KMS-11 (cell line): ENCODE results near the gene PTPRT.
A peak's percentile ranks its signal among the peaks of the same experiment; 100 is the strongest.
"Not testable (repeated sequence)": the region's sequence is repeated elsewhere in the genome, so short reads cannot be mapped to it uniquely, and the experiment has no call there.

ENCODE experiments used
- H2AFZ ChIP-seq: fragments of 200-600 bp; sonication (generic); 2 replicates; pipeline ENCODE4 v1.6.1; 2016; ENCODE audit warnings: antibody characterized with exemption, mixed run types, low read depth
- H3K27ac ChIP-seq: fragments of 200-600 bp; sonication (generic); 2 replicates; pipeline ENCODE4 v1.6.1; 2016; ENCODE audit warnings: mild to moderate bottlenecking, mixed run types
- H3K27me3 ChIP-seq: fragments of 200-600 bp; sonication (generic); 2 replicates; pipeline ENCODE4 v1.6.1; 2017; ENCODE audit warnings: mild to moderate bottlenecking, low read depth, mixed run types, moderate library complexity; ENCODE audit not compliant: insufficient read depth
- H3K36me3 ChIP-seq: fragments of 200-600 bp; sonication (generic); 2 replicates; pipeline ENCODE4 v1.6.1; 2017; ENCODE audit warnings: mild to moderate bottlenecking, mixed run types; ENCODE audit not compliant: insufficient read depth
- H3K4me1 ChIP-seq: fragments of 200-600 bp; sonication (generic); 2 replicates; pipeline ENCODE4 v1.6.1; 2016; ENCODE audit warnings: mild to moderate bottlenecking, low read depth, mixed run types; ENCODE audit not compliant: poor library complexity, severe bottlenecking
- H3K4me2 ChIP-seq: fragments of 200-600 bp; sonication (generic); 2 replicates; pipeline ENCODE4 v1.7.0; 2016; ENCODE audit warnings: mild to moderate bottlenecking, mixed run types
- H3K4me3 ChIP-seq: fragments of 200-600 bp; sonication (generic); IDR thresholded peaks from 2 replicates; pipeline ENCODE4 v1.6.1; 2017; ENCODE audit warnings: low read depth, low read length, mixed read lengths; ENCODE audit not compliant: insufficient read depth
- H3K79me2 ChIP-seq: fragments of 200-600 bp; sonication (generic); 2 replicates; pipeline ENCODE4 v1.6.1; 2016; ENCODE audit warnings: low read depth, mixed run types; ENCODE audit not compliant: insufficient read depth
- H3K9ac ChIP-seq: fragments of 200-600 bp; sonication (generic); 2 replicates; pipeline ENCODE4 v1.6.1; 2016; ENCODE audit warnings: mild to moderate bottlenecking, mixed run types
- H4K20me1 ChIP-seq: fragments of 200-600 bp; sonication (generic); 2 replicates; pipeline ENCODE4 v1.6.1; 2016; ENCODE audit warnings: mild to moderate bottlenecking, mixed run types; ENCODE audit not compliant: insufficient read depth
- CTCF ChIP-seq: fragments of 200-600 bp; sonication (generic); conservative IDR thresholded peaks from 2 replicates; pipeline ENCODE4 v1.6.1; 2017; ENCODE audit warnings: low read depth, mild to moderate bottlenecking, antibody characterized with exemption, low read length, moderate library complexity, mixed read lengths

Gene PTPRT

GRCh38 chr20:42218621-42219374, 970.9 kb downstream of the PTPRT start:
- H2AFZ ChIP-seq = no peak overlapping the region
- H3K4me2 ChIP-seq = no peak overlapping the region
- H4K20me1 ChIP-seq = no peaks in the 10 kb centered on the region
- no peak overlapping the region for H3K27ac ChIP-seq
- H3K4me3 ChIP-seq = no peak overlapping the region
- TF ChIP-seq CTCF = no peak
- H3K9ac ChIP-seq = no peak overlapping the region
- H3K79me2 ChIP-seq = no peaks in the 10 kb centered on the region
- H3K27me3 ChIP-seq = no peaks in the 10 kb centered on the region
- no peaks in the 10 kb centered on the region for H3K4me1 ChIP-seq
- no peaks in the 10 kb centered on the region for H3K36me3 ChIP-seq

- no peaks in the 10 kb centered on the region for H3K4me1 ChIP-seq
- H3K9ac ChIP-seq = no peak overlapping the region
- TF ChIP-seq CTCF = no peak
- H3K27me3 ChIP-seq = no peaks in the 10 kb centered on the region
- H3K36me3 ChIP-seq = no peaks in the 10 kb centered on the region
- H2AFZ ChIP-seq = no peak overlapping the region
- no peak overlapping the region for H3K27ac ChIP-seq
- no peak overlapping the region for H3K4me3 ChIP-seq
- no peaks in the 10 kb centered on the region for H4K20me1 ChIP-seq
- H3K4me2 ChIP-seq = no peak overlapping the region
- no peaks in the 10 kb centered on the region for H3K79me2 ChIP-seq
Observed at GRCh38 chr20:42214074-42214473, 975.6 kb downstream of the PTPRT start.

GRCh38 chr20:42212391-42212790, 977.3 kb downstream of the PTPRT start:
- TF ChIP-seq CTCF = no peak
- no peaks in the 10 kb centered on the region for H3K27me3 ChIP-seq
- no peak overlapping the region for H2AFZ ChIP-seq
- H3K4me1 ChIP-seq = no peaks in the 10 kb centered on the region
- no peak overlapping the region for H3K27ac ChIP-seq
- no peak overlapping the region for H3K4me3 ChIP-seq
- H4K20me1 ChIP-seq = no peaks in the 10 kb centered on the region
- H3K36me3 ChIP-seq = no peaks in the 10 kb centered on the region
- no peaks in the 10 kb centered on the region for H3K79me2 ChIP-seq
- no peak overlapping the region for H3K9ac ChIP-seq
- no peak overlapping the region for H3K4me2 ChIP-seq

- H3K79me2 ChIP-seq, H3K27ac ChIP-seq, H3K4me1 ChIP-seq: not testable (repeated sequence)
Observed at GRCh38 chr20:42206557-42206956, 983.1 kb downstream of the PTPRT start.

GRCh38 chr20:42204109-42204660, 985.5 kb downstream of the PTPRT start:
- Histone ChIP-seq H2AFZ (no peak overlapping the region), H3K4me3 (no peak overlapping the region), H3K9ac (no peak overlapping the region), H3K27me3 (no peaks in the 10 kb centered on the region), H3K27ac (no peak overlapping the region), H3K4me2 (no peak overlapping the region), H3K4me1 (no peaks in the 10 kb centered on the region), H4K20me1 (no peaks in the 10 kb centered on the region), H3K36me3 (no peaks in the 10 kb centered on the region), H3K79me2 (no peaks in the 10 kb centered on the region)
- TF ChIP-seq CTCF = peak; percentile 29; the same call in 1 of the 2 replicates

More at GRCh38 chr20:42206557-42206956, 983.1 kb downstream of the PTPRT start:
- not testable (repeated sequence) for H2AFZ ChIP-seq, H3K27me3 ChIP-seq, H3K4me2 ChIP-seq, H3K9ac ChIP-seq, H4K20me1 ChIP-seq, H3K36me3 ChIP-seq, H3K4me3 ChIP-seq
